ENCODE results near the gene ZKSCAN4.

ZKSCAN4 gene

GRCh38 chr6:28207510-28208110, 44.5 kb downstream of the ZKSCAN4 start:
- TF ChIP-seq CTCF (IDR thresholded peaks at IDR 0.05; ENCODE audit: low read depth, low read length) (no peak), MYC (IDR thresholded peaks at IDR 0.05; ENCODE audit: low read depth, low read length) (no peak), POLR2A (IDR thresholded peaks at IDR 0.05; ENCODE audit: extremely low read depth, insufficient read length) (no peak), MAX (IDR thresholded peaks at IDR 0.05; ENCODE audit: low read depth, low read length) (no peak)
- DNase-seq (ENCODE audit: low read depth) = peak; percentile 67
- peak overlapping the region; percentile 42 for H3K4me3 ChIP-seq (ENCODE audit: low read depth, low read length)

- no peak for DNase-seq (ENCODE audit: low read depth)
- no peak for TF ChIP-seq POLR2A (IDR thresholded peaks at IDR 0.05; ENCODE audit: extremely low read depth, insufficient read length)
- no peak for TF ChIP-seq MAX (IDR thresholded peaks at IDR 0.05; ENCODE audit: low read depth, low read length)
- TF ChIP-seq MYC (IDR thresholded peaks at IDR 0.05; ENCODE audit: low read depth, low read length) = no peak
- TF ChIP-seq CTCF (IDR thresholded peaks at IDR 0.05; ENCODE audit: low read depth, low read length) = no peak
- H3K4me3 ChIP-seq (ENCODE audit: low read depth, low read length) = peak overlapping the region; percentile 42
These were observed 45.0 kb downstream of the ZKSCAN4 start for GRCh38 chr6:28206928-28207509.

GRCh38 chr6:28206527-28206926, 45.5 kb downstream of the ZKSCAN4 start:
- no peak for DNase-seq (ENCODE audit: low read depth)
- no peak overlapping the region for H3K4me3 ChIP-seq (ENCODE audit: low read depth, low read length)
- TF ChIP-seq MYC (IDR thresholded peaks at IDR 0.05; ENCODE audit: low read depth, low read length) (no peak), CTCF (IDR thresholded peaks at IDR 0.05; ENCODE audit: low read depth, low read length) (no peak), POLR2A (IDR thresholded peaks at IDR 0.05; ENCODE audit: extremely low read depth, insufficient read length) (no peak), MAX (IDR thresholded peaks at IDR 0.05; ENCODE audit: low read depth, low read length) (no peak)

- no peak overlapping the region for H3K4me3 ChIP-seq (ENCODE audit: low read depth, low read length)
- no peak for DNase-seq (ENCODE audit: low read depth)
- no peak for TF ChIP-seq MYC (IDR thresholded peaks at IDR 0.05; ENCODE audit: low read depth, low read length)
- TF ChIP-seq CTCF (IDR thresholded peaks at IDR 0.05; ENCODE audit: low read depth, low read length) = no peak
These were observed 46.2 kb downstream of the ZKSCAN4 start for GRCh38 chr6:28205879-28206278.

GRCh38 chr6:28203201-28203600, 48.9 kb downstream of the ZKSCAN4 start:
- TF ChIP-seq POLR2A (IDR thresholded peaks at IDR 0.05; ENCODE audit: extremely low read depth, insufficient read length) (no peak), CTCF (IDR thresholded peaks at IDR 0.05; ENCODE audit: low read depth, low read length) (no peak), MAX (IDR thresholded peaks at IDR 0.05; ENCODE audit: low read depth, low read length) (no peak), MYC (IDR thresholded peaks at IDR 0.05; ENCODE audit: low read depth, low read length) (no peak)
- DNase-seq (ENCODE audit: low read depth) = no peak
- no peak overlapping the region for H3K4me3 ChIP-seq (ENCODE audit: low read depth, low read length)

Data from NB4 (cell line).